MCF 10A (cell line): ENCODE data around the gene PHKG2. TPM values are rescaled to one million over a fixed set of nuclear protein-coding genes. Genes with fewer than 3 reads are reported as not detected.

Source experiments
- BruUV-seq: library from RNA; stranded (reverse); fragments of 400-500 nt; replicated peaks from 2 replicates; lab custom pipeline; 2021; lab: Mats Ljungman, UMichigan
- CTCF ChIA-PET: fragments of 300-600 bp; sonication (Branson Sonifier 250); formaldehyde crosslinking; extraction: SDS; loops from one replicate; lab custom pipeline; 2021; ENCODE audit warnings: antibody characterized with exemption, inconsistent platforms; lab: Yijun Ruan, JAX
- POLR2A ChIA-PET: fragments of 300-600, 350-650 bp; sonication (Branson Sonifier 250); formaldehyde crosslinking; extraction: SDS; loops from one replicate; lab custom pipeline; 2020; ENCODE audit warnings: antibody characterized with exemption, inconsistent platforms; lab: Yijun Ruan, JAX
- DNase-seq: peaks from one replicate; pipeline ENCODE4 v3.0.0-alpha.2; 2018; ENCODE audit not compliant: unreplicated experiment
- H3K27ac Mint-ChIP-seq: one replicate; pipeline ENCODE4 v1.8.0; 2022; ENCODE audit warnings: mild to moderate bottlenecking, low read depth, mixed read lengths; ENCODE audit not compliant: unreplicated experiment
- H3K27me3 Mint-ChIP-seq: one replicate; pipeline ENCODE4 v1.8.0; 2022; ENCODE audit warnings: mixed read lengths; ENCODE audit not compliant: insufficient read depth, unreplicated experiment
- H3K36me3 Mint-ChIP-seq: one replicate; pipeline ENCODE4 v1.8.0; 2022; ENCODE audit warnings: mild to moderate bottlenecking, moderate library complexity, mixed read lengths; ENCODE audit not compliant: insufficient read depth, unreplicated experiment
- H3K4me1 Mint-ChIP-seq: one replicate; pipeline ENCODE4 v1.8.0; 2022; ENCODE audit warnings: mixed read lengths; ENCODE audit not compliant: insufficient read depth, unreplicated experiment
- H3K4me3 Mint-ChIP-seq: one replicate; pipeline ENCODE4 v1.8.0; 2022; ENCODE audit warnings: mild to moderate bottlenecking, moderate library complexity, mixed read lengths; ENCODE audit not compliant: unreplicated experiment
- H3K9me3 Mint-ChIP-seq: one replicate; pipeline ENCODE4 v1.8.0; 2022; ENCODE audit warnings: mixed read lengths; ENCODE audit not compliant: unreplicated experiment
- intact Hi-C: fragments of 100-400 bp; cut with micrococcal nuclease; formaldehyde crosslinking; loops from 2 replicates; pipeline ENCODE4 v1.14.1; 2022
- total RNA-seq: library from RNA; stranded (reverse); gene quantifications from 2 replicates; pipeline ENCODE4 v1.2.3, GENCODE V29; 2022
- TF ChIP-seq, protein P1 (sequence below): fragments of 200-600 bp; IDR thresholded peaks from one replicate; pipeline ENCODE4 v1.8.0; 2022; ENCODE audit warnings: antibody characterized with exemption, mild to moderate bottlenecking; ENCODE audit not compliant: unreplicated experiment

PHKG2 gene
- total RNA-seq, 1 experiment from 2014 or later = 28.4 TPM

DNA sequence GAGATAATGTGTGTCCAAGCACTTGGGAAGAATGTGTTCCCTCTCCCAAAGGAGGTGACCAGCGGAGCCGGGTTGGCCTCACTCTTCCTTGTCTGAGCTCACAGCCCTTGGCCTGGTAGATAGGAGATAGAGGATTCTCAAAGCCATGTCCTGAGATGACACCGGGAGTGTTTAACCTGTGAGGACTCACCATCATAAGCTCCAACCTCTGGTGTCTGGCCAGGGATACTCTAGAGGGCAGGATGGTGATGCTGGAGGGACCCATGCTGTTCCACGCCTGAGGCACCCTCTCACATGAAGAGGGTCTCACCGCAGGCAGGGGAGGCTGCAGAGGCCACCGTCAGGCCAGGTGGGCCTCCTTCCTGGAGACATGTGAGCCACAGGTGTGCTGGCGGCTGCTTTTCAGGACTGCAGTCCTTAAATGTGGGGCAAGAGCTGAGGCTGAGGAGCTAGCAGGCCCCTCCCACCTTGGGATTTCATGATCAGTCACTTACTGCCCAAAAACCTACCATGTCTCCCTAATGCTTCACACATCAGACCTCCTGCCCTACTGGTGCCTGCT is 45.4 kb downstream of the PHKG2 start:
- no peak overlapping the region for H3K27ac Mint-ChIP-seq
- TF ChIP-seq, protein P1, sequence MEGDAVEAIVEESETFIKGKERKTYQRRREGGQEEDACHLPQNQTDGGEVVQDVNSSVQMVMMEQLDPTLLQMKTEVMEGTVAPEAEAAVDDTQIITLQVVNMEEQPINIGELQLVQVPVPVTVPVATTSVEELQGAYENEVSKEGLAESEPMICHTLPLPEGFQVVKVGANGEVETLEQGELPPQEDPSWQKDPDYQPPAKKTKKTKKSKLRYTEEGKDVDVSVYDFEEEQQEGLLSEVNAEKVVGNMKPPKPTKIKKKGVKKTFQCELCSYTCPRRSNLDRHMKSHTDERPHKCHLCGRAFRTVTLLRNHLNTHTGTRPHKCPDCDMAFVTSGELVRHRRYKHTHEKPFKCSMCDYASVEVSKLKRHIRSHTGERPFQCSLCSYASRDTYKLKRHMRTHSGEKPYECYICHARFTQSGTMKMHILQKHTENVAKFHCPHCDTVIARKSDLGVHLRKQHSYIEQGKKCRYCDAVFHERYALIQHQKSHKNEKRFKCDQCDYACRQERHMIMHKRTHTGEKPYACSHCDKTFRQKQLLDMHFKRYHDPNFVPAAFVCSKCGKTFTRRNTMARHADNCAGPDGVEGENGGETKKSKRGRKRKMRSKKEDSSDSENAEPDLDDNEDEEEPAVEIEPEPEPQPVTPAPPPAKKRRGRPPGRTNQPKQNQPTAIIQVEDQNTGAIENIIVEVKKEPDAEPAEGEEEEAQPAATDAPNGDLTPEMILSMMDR = no peak
- ChIA-PET POLR2A (interaction anchor here (0.7 to 6.6 kb wide), 3 partner anchors 10 to 45 kb away, joined by 3 to 45 read pairs (median 3); partner anchors contain the start of gene PHKG2), CTCF (interaction anchor here (0.8 to 4.8 kb wide), 2 partner anchors 20 to 52 kb away, joined by 3 to 17 read pairs; no protein-coding TSS in a partner anchor)
- no peak for DNase-seq
- H3K4me3 Mint-ChIP-seq = no peak overlapping the region
- peaks cover 8% of the 10 kb centered on the region for H3K36me3 Mint-ChIP-seq
- H3K9me3 Mint-ChIP-seq = no peaks in the 10 kb centered on the region
- intact Hi-C loops = no loop called here
- BruUV-seq = no TSS peak
- H3K27me3 Mint-ChIP-seq = no peaks in the 10 kb centered on the region
- peaks cover 7% of the 10 kb centered on the region for H3K4me1 Mint-ChIP-seq

- no peak for DNase-seq
- intact Hi-C loops = no loop called here
- CTCF ChIA-PET = interaction anchor here (4.8 kb wide), 1 partner anchor 19 kb away, joined by 17 read pairs; no protein-coding TSS in a partner anchor
These were observed 46.4 kb downstream of the PHKG2 start for GRCh38 chr16:30794634-30795033.

GRCh38 chr16:30797670-30798309 is 49.6 kb downstream of the PHKG2 start:
- H3K9me3 Mint-ChIP-seq = no peaks in the 10 kb centered on the region
- no peak for DNase-seq
- TF ChIP-seq, protein P1 = no peak
- H3K36me3 Mint-ChIP-seq = no peaks in the 10 kb centered on the region
- no peaks in the 10 kb centered on the region for H3K27me3 Mint-ChIP-seq
- BruUV-seq = no TSS peak
- intact Hi-C loops = no loop called here
- no peak overlapping the region for H3K27ac Mint-ChIP-seq
- POLR2A ChIA-PET = interaction anchor here (0.9 to 6.6 kb wide), 2 partner anchors 9 to 77 kb away, joined by 3 to 45 read pairs; no protein-coding TSS in a partner anchor
- peaks cover 7% of the 10 kb centered on the region for H3K4me1 Mint-ChIP-seq
- CTCF ChIA-PET = interaction anchor here (0.6 to 1.3 kb wide), 5 partner anchors 8 to 89 kb away, joined by 3 to 5 read pairs (median 4); no protein-coding TSS in a partner anchor
- no peak overlapping the region for H3K4me3 Mint-ChIP-seq

More at GRCh38 chr16:30794634-30795033, 46.4 kb downstream of the PHKG2 start:
- no TSS peak for BruUV-seq
- Mint-ChIP-seq H3K4me1 (peaks cover 7% of the 10 kb centered on the region), H3K9me3 (no peaks in the 10 kb centered on the region), H3K4me3 (no peak overlapping the region), H3K27me3 (no peaks in the 10 kb centered on the region), H3K36me3 (peaks cover 7% of the 10 kb centered on the region), H3K27ac (no peak overlapping the region)
- TF ChIP-seq, protein P1 = no peak
- POLR2A ChIA-PET = interaction anchor here (6.6 kb wide), 1 partner anchor 12 kb away, joined by 45 read pairs; no protein-coding TSS in a partner anchor

Other genes starting within 250 kb of the PHKG2 start
- 38.6 and 39.3 TPM in 2 replicates for gene ZNF768, start 221.9 kb upstream of the PHKG2 start, total RNA-seq
- 13.7 TPM in 2 replicates for gene ZNF747, start 213.6 kb upstream of the PHKG2 start, total RNA-seq
- 8.3 and 10.6 TPM in 2 replicates for gene ZNF764, start 190.1 kb upstream of the PHKG2 start, total RNA-seq
- gene ZNF688, start 176.7 kb upstream of the PHKG2 start, total RNA-seq = 9.0 and 11.6 TPM in 2 replicates
- 12.8 and 16.3 TPM in 2 replicates for gene ZNF785, start 162.7 kb upstream of the PHKG2 start, total RNA-seq
- 4.5 and 6.1 TPM in 2 replicates for gene ZNF689, start 138.0 kb upstream of the PHKG2 start, total RNA-seq
- 39.4 and 41.4 TPM in 2 replicates for gene PRR14, start 97.5 kb upstream of the PHKG2 start, total RNA-seq
- 69.1 and 80.8 TPM in 2 replicates for gene FBRS, start 90.0 kb upstream of the PHKG2 start, total RNA-seq
- gene SRCAP, start 49.3 kb upstream of the PHKG2 start, total RNA-seq = 52.3 and 60.7 TPM in 2 replicates
- gene CFAP119, start 13.6 kb downstream of the PHKG2 start, total RNA-seq = 4.8 and 5.2 TPM in 2 replicates
- 78.0 and 85.0 TPM in 2 replicates for gene RNF40, start 13.9 kb downstream of the PHKG2 start, total RNA-seq
- 10.9 and 14.1 TPM in 2 replicates for gene ZNF629, start 38.8 kb downstream of the PHKG2 start, total RNA-seq
- 32.0 and 33.9 TPM in 2 replicates for gene BCL7C, start 145.7 kb downstream of the PHKG2 start, total RNA-seq
- gene CTF1, start 148.2 kb downstream of the PHKG2 start, total RNA-seq = 3.6 and 4.1 TPM in 2 replicates
- gene FBXL19, start 175.1 kb downstream of the PHKG2 start, total RNA-seq = 18.0 and 23.4 TPM in 2 replicates
- gene ORAI3, start 200.6 kb downstream of the PHKG2 start, total RNA-seq = 16.2 and 21.2 TPM in 2 replicates
- 15.0 and 15.8 TPM in 2 replicates for gene SETD1A, start 209.3 kb downstream of the PHKG2 start, total RNA-seq
- gene HSD3B7, start 236.8 kb downstream of the PHKG2 start, total RNA-seq = 5.0 and 5.3 TPM in 2 replicates